ENCODE data around the gene NPW.

NPW gene

DNA sequence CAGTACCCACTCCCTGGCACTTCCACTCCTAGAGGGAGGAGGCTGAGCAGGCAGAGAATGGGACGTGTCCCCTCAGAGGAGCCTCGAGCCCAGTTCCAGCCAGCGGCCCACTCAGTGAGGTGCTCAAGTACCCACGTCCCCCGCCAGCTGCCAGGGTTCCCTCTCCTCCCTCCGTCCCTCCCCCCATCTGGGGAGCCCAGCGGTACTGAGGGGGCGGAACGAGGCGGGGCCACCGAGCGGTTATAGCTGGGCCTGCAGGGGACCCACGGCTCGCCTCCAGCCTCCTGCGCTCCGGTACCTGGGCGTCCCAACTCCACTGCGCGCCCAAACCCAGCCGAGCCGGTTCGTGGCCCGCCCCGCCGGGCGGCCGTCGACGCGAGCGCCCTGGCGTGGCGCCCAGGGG is at the start of gene NPW:
NPW (plus strand) TSS at position 268 of the 403 bp plus-strand sequence.
- no peak for TF ChIP-seq TAF1 (IDR thresholded peaks at IDR 0.05; ENCODE audit: low read depth)
- TF ChIP-seq, protein P1, sequence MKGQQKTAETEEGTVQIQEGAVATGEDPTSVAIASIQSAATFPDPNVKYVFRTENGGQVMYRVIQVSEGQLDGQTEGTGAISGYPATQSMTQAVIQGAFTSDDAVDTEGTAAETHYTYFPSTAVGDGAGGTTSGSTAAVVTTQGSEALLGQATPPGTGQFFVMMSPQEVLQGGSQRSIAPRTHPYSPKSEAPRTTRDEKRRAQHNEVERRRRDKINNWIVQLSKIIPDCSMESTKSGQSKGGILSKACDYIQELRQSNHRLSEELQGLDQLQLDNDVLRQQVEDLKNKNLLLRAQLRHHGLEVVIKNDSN (IDR thresholded peaks at IDR 0.05) = no peak
- TF ChIP-seq TEAD4 (IDR thresholded peaks at IDR 0.05) = no peak
- TF ChIP-seq YY1 (IDR thresholded peaks at IDR 0.05; ENCODE audit: low read depth) = no peak
- TF ChIP-seq TCF12 (IDR thresholded peaks at IDR 0.05; ENCODE audit: low read depth) = no peak
- no peak for TF ChIP-seq CREB1 (IDR thresholded peaks at IDR 0.05; ENCODE audit: low read depth)
- TF ChIP-seq, protein P2, sequence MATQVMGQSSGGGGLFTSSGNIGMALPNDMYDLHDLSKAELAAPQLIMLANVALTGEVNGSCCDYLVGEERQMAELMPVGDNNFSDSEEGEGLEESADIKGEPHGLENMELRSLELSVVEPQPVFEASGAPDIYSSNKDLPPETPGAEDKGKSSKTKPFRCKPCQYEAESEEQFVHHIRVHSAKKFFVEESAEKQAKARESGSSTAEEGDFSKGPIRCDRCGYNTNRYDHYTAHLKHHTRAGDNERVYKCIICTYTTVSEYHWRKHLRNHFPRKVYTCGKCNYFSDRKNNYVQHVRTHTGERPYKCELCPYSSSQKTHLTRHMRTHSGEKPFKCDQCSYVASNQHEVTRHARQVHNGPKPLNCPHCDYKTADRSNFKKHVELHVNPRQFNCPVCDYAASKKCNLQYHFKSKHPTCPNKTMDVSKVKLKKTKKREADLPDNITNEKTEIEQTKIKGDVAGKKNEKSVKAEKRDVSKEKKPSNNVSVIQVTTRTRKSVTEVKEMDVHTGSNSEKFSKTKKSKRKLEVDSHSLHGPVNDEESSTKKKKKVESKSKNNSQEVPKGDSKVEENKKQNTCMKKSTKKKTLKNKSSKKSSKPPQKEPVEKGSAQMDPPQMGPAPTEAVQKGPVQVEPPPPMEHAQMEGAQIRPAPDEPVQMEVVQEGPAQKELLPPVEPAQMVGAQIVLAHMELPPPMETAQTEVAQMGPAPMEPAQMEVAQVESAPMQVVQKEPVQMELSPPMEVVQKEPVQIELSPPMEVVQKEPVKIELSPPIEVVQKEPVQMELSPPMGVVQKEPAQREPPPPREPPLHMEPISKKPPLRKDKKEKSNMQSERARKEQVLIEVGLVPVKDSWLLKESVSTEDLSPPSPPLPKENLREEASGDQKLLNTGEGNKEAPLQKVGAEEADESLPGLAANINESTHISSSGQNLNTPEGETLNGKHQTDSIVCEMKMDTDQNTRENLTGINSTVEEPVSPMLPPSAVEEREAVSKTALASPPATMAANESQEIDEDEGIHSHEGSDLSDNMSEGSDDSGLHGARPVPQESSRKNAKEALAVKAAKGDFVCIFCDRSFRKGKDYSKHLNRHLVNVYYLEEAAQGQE (IDR thresholded peaks at IDR 0.05; ENCODE audit: low read depth) = no peak
- TF ChIP-seq CEBPB (IDR thresholded peaks at IDR 0.05) = no peak
- no peak for TF ChIP-seq FOXM1 (IDR thresholded peaks at IDR 0.05; ENCODE audit: borderline replicate concordance, low read depth)
- TF ChIP-seq EGR1 (IDR thresholded peaks at IDR 0.05) = peak; percentile 59
- TF ChIP-seq NFIC (IDR thresholded peaks at IDR 0.05) = no peak
- 0 out of 2 replicates have a peak, but pooled peaks have one; percentile 20 for TF ChIP-seq ZBTB7A (IDR thresholded peaks at IDR 0.05; ENCODE audit: low read depth)
- TF ChIP-seq, protein P3, sequence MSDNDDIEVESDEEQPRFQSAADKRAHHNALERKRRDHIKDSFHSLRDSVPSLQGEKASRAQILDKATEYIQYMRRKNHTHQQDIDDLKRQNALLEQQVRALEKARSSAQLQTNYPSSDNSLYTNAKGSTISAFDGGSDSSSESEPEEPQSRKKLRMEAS (IDR thresholded peaks at IDR 0.05) = no peak
- no peak for TF ChIP-seq EP300 (IDR thresholded peaks at IDR 0.05; ENCODE audit: borderline replicate concordance)
- no peak for TF ChIP-seq RAD21 (IDR thresholded peaks at IDR 0.05; ENCODE audit: low read depth)

DNA sequence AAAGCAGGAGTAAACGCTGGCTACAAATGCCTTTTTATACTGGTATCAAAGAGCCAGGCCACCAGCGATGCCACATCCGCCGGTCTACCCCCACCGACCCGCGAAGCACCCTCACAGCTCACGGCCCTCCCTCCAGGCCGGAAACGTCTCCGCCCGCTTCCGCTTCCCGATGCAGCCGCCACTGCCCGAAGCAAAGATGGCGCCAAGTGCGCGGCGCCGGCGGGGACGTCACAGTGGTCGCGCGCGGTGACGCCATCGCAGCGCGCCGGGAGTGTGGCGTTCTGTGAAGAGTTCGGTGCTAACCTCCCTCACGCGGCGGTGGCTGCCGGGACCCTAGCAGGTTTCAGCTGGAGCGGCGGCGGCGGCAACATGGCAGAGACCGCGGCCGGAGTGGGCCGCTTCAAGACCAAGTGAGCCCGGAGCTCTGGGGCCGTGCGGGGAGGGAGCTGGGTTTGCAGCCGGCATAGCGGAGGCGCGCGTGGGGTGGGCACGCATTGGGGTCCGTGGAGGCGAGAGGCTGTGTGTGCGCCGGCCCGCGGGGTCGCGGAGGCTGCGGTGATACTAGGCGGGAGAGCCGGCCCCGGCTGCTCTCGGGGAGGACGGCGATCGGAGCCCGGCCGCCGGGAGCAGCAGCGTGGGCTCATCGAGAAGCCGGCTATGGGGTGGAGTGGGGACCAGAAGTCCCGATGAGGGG is 47.6 kb upstream of the NPW start, which contains the start of gene TBL3:
TBL3 (plus strand) TSS at position 258 of the 694 bp plus-strand sequence; CDS start at position 370, 112 bp downstream.
- TF ChIP-seq, protein P1 (IDR thresholded peaks at IDR 0.05) = peak; percentile 59
- TF ChIP-seq EP300 (IDR thresholded peaks at IDR 0.05; ENCODE audit: borderline replicate concordance) (peak; percentile 13; the same call in 1 of the 2 replicates), TEAD4 (IDR thresholded peaks at IDR 0.05) (peak; percentile 33; the same call in 1 of the 2 replicates), TCF12 (IDR thresholded peaks at IDR 0.05; ENCODE audit: low read depth) (peak; percentile 78), ZBTB7A (IDR thresholded peaks at IDR 0.05; ENCODE audit: low read depth) (0 out of 2 replicates have a peak, but pooled peaks have one; percentile 44), CREB1 (IDR thresholded peaks at IDR 0.05; ENCODE audit: low read depth) (peak; percentile 100), YY1 (IDR thresholded peaks at IDR 0.05; ENCODE audit: low read depth) (peak; percentile 100), RAD21 (IDR thresholded peaks at IDR 0.05; ENCODE audit: low read depth) (no peak), NFIC (IDR thresholded peaks at IDR 0.05) (peak; percentile 49), FOXM1 (IDR thresholded peaks at IDR 0.05; ENCODE audit: borderline replicate concordance, low read depth) (no peak), EGR1 (IDR thresholded peaks at IDR 0.05) (peak; percentile 91), TAF1 (IDR thresholded peaks at IDR 0.05; ENCODE audit: low read depth) (peak; percentile 91)
- TF ChIP-seq, protein P2 (IDR thresholded peaks at IDR 0.05; ENCODE audit: low read depth) = no peak
- TF ChIP-seq, protein P3 (IDR thresholded peaks at IDR 0.05) = peak; percentile 92

DNA sequence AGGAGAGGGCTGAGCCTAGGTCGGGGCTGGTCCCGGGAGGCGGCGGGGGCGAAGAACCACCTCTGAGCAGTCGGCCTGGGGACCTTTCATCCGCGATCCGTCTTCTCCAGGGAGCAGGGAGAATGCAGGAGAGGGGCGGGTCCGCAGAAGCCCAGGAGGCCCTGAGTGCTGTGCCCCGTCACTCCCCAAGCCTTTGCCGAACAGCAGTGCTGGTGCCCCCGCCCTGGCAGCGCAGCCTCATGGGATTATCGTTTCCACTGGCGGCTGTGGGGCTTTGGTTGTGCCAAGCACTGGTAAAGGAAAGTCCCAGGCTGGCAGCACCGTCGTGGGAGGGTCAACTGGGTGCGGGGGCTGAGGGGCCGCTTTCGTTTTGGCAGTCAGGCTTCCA is 47.1 kb upstream of the NPW start:
- TF ChIP-seq NFIC (IDR thresholded peaks at IDR 0.05) = no peak
- no peak for TF ChIP-seq FOXM1 (IDR thresholded peaks at IDR 0.05; ENCODE audit: borderline replicate concordance, low read depth)
- TF ChIP-seq, protein P2 (IDR thresholded peaks at IDR 0.05; ENCODE audit: low read depth) = no peak
- TF ChIP-seq EGR1 (IDR thresholded peaks at IDR 0.05) = no peak
- TF ChIP-seq ZBTB7A (IDR thresholded peaks at IDR 0.05; ENCODE audit: low read depth) = no peak
- no peak for TF ChIP-seq YY1 (IDR thresholded peaks at IDR 0.05; ENCODE audit: low read depth)
